GM06990 (cell line): ENCODE results near the gene NSRP1.

Source experiments
- DNase-seq: peaks from one replicate; pipeline ENCODE4 v3.0.0-alpha.2; 2011; ENCODE audit not compliant: insufficient read length; ENCODE audit errors: extremely low read depth
- H3K27me3 ChIP-seq: replicated peaks from 2 replicates; pipeline ENCODE4 v1.6.0; 2011; ENCODE audit warnings: low read length; ENCODE audit not compliant: control insufficient read depth, insufficient read depth
- H3K36me3 ChIP-seq: 2 replicates; pipeline ENCODE4 v1.5.1; 2011; ENCODE audit warnings: low read length; ENCODE audit not compliant: control insufficient read depth, insufficient read depth
- H3K4me3 ChIP-seq: replicated peaks from 2 replicates; pipeline ENCODE4 v1.5.1; 2011; ENCODE audit warnings: low read depth, mild to moderate bottlenecking, control low read depth, low read length
- TF ChIP-seq, protein P1 (sequence below): IDR thresholded peaks from 2 replicates; pipeline ENCODE4 v1.5.1; 2011; ENCODE audit warnings: low read length, control low read depth, mild to moderate bottlenecking, inconsistent platforms; ENCODE audit not compliant: insufficient read depth, poor library complexity, severe bottlenecking

NSRP1 gene

GRCh38 chr17:30160419-30161172, 44.0 kb downstream of the NSRP1 start:
- no peaks in the 10 kb centered on the region for H3K27me3 ChIP-seq
- no peaks in the 10 kb centered on the region; the same call in 1 of the 2 replicates for H3K36me3 ChIP-seq
- no peak for DNase-seq

DNA sequence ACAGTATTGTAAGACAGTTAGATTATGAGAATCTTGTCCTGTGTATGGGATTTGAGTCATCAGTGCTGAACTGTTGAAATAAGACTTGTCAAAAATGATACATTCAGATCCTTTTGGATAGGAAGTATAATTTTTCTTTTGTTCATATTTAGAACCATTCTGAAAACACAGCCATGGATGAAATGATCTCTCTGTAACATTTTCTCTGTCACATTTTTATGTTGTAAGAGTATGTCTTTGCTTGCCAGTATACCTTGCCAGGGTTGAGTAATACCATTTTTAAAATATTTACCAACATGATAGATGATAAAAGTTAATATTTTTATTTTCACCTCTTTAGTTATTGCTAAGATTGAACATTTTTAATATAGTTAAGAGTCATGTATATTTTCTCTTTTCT, 45.0 kb downstream of the NSRP1 start:
- H3K27me3 ChIP-seq = no peaks in the 10 kb centered on the region
- H3K4me3 ChIP-seq = no peak overlapping the region
- no peak for DNase-seq
- H3K36me3 ChIP-seq = no peaks in the 10 kb centered on the region; the same call in 1 of the 2 replicates
- TF ChIP-seq, protein P1, sequence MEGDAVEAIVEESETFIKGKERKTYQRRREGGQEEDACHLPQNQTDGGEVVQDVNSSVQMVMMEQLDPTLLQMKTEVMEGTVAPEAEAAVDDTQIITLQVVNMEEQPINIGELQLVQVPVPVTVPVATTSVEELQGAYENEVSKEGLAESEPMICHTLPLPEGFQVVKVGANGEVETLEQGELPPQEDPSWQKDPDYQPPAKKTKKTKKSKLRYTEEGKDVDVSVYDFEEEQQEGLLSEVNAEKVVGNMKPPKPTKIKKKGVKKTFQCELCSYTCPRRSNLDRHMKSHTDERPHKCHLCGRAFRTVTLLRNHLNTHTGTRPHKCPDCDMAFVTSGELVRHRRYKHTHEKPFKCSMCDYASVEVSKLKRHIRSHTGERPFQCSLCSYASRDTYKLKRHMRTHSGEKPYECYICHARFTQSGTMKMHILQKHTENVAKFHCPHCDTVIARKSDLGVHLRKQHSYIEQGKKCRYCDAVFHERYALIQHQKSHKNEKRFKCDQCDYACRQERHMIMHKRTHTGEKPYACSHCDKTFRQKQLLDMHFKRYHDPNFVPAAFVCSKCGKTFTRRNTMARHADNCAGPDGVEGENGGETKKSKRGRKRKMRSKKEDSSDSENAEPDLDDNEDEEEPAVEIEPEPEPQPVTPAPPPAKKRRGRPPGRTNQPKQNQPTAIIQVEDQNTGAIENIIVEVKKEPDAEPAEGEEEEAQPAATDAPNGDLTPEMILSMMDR = no peak

More at GRCh38 chr17:30160419-30161172, 44.0 kb downstream of the NSRP1 start:
- no peak overlapping the region for H3K4me3 ChIP-seq
- TF ChIP-seq, protein P1 = no peak

DNA sequence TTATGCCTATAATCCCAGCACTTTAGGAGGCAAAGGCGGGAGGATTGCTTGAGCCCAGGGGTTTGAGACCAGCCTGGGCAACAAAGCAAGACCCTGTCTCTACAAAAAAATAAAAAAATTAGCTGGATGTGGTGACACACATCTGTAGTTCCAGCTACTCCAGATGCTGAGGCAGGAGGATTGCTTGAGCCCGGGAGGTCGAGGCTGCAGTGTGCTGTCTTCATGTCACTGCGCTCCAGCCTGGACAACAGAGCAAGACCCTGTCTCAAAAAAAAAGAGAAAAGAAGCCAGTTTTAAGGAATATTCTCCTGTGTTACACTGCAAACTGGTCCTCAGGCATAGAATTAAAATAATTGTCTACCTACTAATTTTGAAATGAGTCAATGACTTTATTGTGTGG, 47.9 kb downstream of the NSRP1 start:
- DNase-seq = no peak
- TF ChIP-seq, protein P1 = no peak
- no peak overlapping the region for H3K4me3 ChIP-seq
- no peaks in the 10 kb centered on the region for H3K27me3 ChIP-seq
- H3K36me3 ChIP-seq = no peaks in the 10 kb centered on the region; the same call in 1 of the 2 replicates

- Histone ChIP-seq H3K36me3 (no peaks in the 10 kb centered on the region; the same call in 1 of the 2 replicates), H3K27me3 (no peaks in the 10 kb centered on the region), H3K4me3 (no peak overlapping the region)
- DNase-seq = no peak
- TF ChIP-seq, protein P1 = no peak
Observed at GRCh38 chr17:30165147-30165546, 48.5 kb downstream of the NSRP1 start.

GRCh38 chr17:30165960-30166359, 49.3 kb downstream of the NSRP1 start:
- Histone ChIP-seq H3K27me3 (no peaks in the 10 kb centered on the region), H3K36me3 (no peaks in the 10 kb centered on the region; the same call in 1 of the 2 replicates), H3K4me3 (no peak overlapping the region)
- no peak for DNase-seq
- TF ChIP-seq, protein P1 = no peak
